GM12878 (cell line): ENCODE measurements around the gene SENP3. TPM values are rescaled to one million over a fixed set of nuclear protein-coding genes. Genes with fewer than 3 reads are reported as not detected.
A peak's percentile ranks its signal among the peaks of the same experiment; 100 is the strongest.

ENCODE experiments used
- BCL11A ChIP-seq: IDR thresholded peaks from 2 replicates; pipeline ENCODE4 v1.6.1; 2011; ENCODE audit warnings: low read depth, low read length
- EGR1 ChIP-seq, 2 experiments: IDR thresholded peaks; 1 replicate in 1 of 2; 2 replicates in 1 of 2; pipeline ENCODE4 v1.6.1; 2011 to 2012; ENCODE audit warnings: low read depth in 2 of 2, low read length in 2 of 2, borderline replicate concordance in 1 of 2, mild to moderate bottlenecking in 1 of 2, moderate library complexity in 1 of 2
- IKZF2 ChIP-seq, 2 experiments: fragments of 450-650 bp; IDR thresholded peaks; 2 replicates each; pipeline ENCODE4 v1.6.1; 2017; ENCODE audit warnings: mild to moderate bottlenecking in 2 of 2, moderate library complexity in 2 of 2
- MTA3 ChIP-seq: IDR thresholded peaks from 2 replicates; pipeline ENCODE4 v1.6.1; 2012; ENCODE audit warnings: low read length, inconsistent platforms, borderline replicate concordance
- MYC ChIP-seq: IDR thresholded peaks from 2 replicates; pipeline ENCODE4 v1.6.1; 2011; ENCODE audit warnings: mild to moderate bottlenecking, low read length, moderate library complexity, inconsistent platforms; ENCODE audit not compliant: insufficient read depth, insufficient replicate concordance, insufficient read length, severe bottlenecking
- POU2F2 ChIP-seq: IDR thresholded peaks from 3 replicates; pipeline ENCODE4 v1.6.1; 2011; ENCODE audit warnings: low read depth, mild to moderate bottlenecking, low read length, borderline replicate concordance
- SMAD5 ChIP-seq: IDR thresholded peaks from 2 replicates; pipeline ENCODE4 v1.6.1; 2016; ENCODE audit warnings: antibody characterized with exemption, low read depth
- SPI1 ChIP-seq: IDR thresholded peaks from 2 replicates; pipeline ENCODE4 v1.6.1; 2011; ENCODE audit warnings: low read depth, mild to moderate bottlenecking, low read length, moderate library complexity, borderline replicate concordance; ENCODE audit not compliant: insufficient read depth
- YY1 ChIP-seq: IDR thresholded peaks from 2 replicates; pipeline ENCODE4 v1.6.1; 2011; ENCODE audit warnings: low read depth, mild to moderate bottlenecking, low read length
- polyA plus RNA-seq, 11 experiments: library from polyadenylated mRNA; depleted of rRNA in 4 of 11; unstranded in 6 of 11; stranded (reverse) in 5 of 11; fragments of >200 nt; fragmentation: Nextera tagmentation in 4 of 11; fragmentation: Illumina TruSeq in 1 of 11; extraction: Ambion mirVana in 4 of 11; extraction: Trizol in 1 of 11; gene quantifications; 1 replicate in 1 of 11; 2 replicates in 10 of 11; pipeline versions ENCODE4 v1.2.1 to v1.2.3, GENCODE V29; 2011 to 2016; ENCODE audit warnings: inconsistent platforms in 2 of 11, missing spikeins in 2 of 11, low read depth in 1 of 11
- total RNA-seq, 4 experiments: library from RNA; depleted of rRNA in 3 of 4; stranded (reverse); fragments of >200 nt in 3 of 4; fragmentation: Illumina TruSeq in 1 of 4; extraction: Trizol in 1 of 4; gene quantifications; 2 replicates each; pipeline versions ENCODE4 v1.2.1 to v1.2.3, GENCODE V29; 2013 to 2021
- TF ChIP-seq, protein P1 (sequence below): IDR thresholded peaks from 2 replicates; pipeline ENCODE4 v1.6.1; 2011; ENCODE audit warnings: mild to moderate bottlenecking, low read depth, low read length, moderate library complexity; ENCODE audit not compliant: insufficient replicate concordance
- TF ChIP-seq, protein P2 (sequence below): fragments of 450-650 bp; IDR thresholded peaks from 2 replicates; pipeline ENCODE4 v1.6.1; 2017; ENCODE audit warnings: low read depth, mild to moderate bottlenecking, moderate library complexity

The SENP3 gene
- total and polyA plus RNA-seq, 10 of the 15 experiments (the other 5 are each of a cell fraction or from before 2014, with no cell fraction given) = 1.8 to 113 (median 72.3) TPM

DNA sequence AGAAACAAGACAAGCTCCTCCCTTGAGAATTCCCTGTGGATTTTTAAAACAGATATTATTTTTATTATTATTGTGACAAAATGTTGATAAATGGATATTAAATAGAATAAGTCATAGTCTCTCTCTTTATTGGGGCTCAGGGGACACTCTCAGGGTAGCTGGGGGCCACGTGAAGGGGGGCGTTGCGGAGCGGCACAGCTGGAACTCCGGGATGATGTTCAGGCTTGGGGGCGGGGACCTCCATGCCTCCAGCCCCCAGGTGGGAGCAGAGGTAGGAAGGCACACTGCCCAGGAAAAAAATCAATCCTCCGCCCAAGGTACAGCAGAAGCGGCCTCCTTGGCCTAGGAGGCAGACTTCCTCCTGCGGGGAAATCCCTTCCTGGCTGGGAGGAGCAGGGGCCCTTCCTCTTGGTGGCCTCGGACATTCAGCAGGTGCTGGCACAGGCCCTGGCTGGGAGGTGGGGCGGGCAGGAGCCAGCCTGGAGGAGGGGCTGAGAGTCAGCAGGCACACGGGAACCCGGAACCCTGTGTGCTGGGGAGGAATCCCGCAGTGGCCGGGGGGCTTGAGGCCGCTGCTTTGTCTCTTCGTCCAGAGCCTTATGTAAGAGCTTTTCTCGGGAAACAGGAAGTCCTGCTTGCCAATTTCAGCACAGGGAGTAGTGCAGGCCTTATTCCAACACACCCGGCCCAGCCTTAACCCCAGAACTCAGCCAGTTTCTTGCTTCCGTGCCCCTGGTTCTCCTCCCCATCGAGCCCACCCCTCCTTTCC lies 3.8 kb upstream of the SENP3 start (continued):
- TF ChIP-seq, protein P1, sequence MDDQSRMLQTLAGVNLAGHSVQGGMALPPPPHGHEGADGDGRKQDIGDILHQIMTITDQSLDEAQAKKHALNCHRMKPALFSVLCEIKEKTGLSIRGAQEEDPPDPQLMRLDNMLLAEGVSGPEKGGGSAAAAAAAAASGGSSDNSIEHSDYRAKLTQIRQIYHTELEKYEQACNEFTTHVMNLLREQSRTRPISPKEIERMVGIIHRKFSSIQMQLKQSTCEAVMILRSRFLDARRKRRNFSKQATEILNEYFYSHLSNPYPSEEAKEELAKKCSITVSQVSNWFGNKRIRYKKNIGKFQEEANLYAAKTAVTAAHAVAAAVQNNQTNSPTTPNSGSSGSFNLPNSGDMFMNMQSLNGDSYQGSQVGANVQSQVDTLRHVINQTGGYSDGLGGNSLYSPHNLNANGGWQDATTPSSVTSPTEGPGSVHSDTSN = no peak
- no peak for TF ChIP-seq YY1
- peak; percentile 41; the same call in 1 of the 2 replicates for TF ChIP-seq SMAD5
- TF ChIP-seq, protein P2, sequence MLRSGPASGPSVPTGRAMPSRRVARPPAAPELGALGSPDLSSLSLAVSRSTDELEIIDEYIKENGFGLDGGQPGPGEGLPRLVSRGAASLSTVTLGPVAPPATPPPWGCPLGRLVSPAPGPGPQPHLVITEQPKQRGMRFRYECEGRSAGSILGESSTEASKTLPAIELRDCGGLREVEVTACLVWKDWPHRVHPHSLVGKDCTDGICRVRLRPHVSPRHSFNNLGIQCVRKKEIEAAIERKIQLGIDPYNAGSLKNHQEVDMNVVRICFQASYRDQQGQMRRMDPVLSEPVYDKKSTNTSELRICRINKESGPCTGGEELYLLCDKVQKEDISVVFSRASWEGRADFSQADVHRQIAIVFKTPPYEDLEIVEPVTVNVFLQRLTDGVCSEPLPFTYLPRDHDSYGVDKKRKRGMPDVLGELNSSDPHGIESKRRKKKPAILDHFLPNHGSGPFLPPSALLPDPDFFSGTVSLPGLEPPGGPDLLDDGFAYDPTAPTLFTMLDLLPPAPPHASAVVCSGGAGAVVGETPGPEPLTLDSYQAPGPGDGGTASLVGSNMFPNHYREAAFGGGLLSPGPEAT = peak; percentile 60; the same call in 1 of the 2 replicates
- TF ChIP-seq POU2F2 = peak; percentile 29; the same call in 1 of the 3 replicates
- TF ChIP-seq MYC = peak; percentile 10
- peak; percentile 56 to 65; a peak in 2 of 4 replicates for TF ChIP-seq IKZF2 (IDR thresholded peaks at IDR 0.05)
- TF ChIP-seq EGR1 (IDR thresholded peaks at IDR 0.05; ENCODE audit: borderline replicate concordance in 1 of 2, low read depth in 2 of 2, low read length in 2 of 2) = no peak
- peak; percentile 63 for TF ChIP-seq SPI1
- no peak for TF ChIP-seq MTA3
- TF ChIP-seq BCL11A = no peak
